A549 treated with ZK216348 at 1 μM for 4 hours (cell line): Measurements from ENCODE around the gene NOB1. TPM values are rescaled to one million over a fixed set of nuclear protein-coding genes. Genes with fewer than 3 reads are reported as not detected.

Source experiments
- total RNA-seq: library from RNA; stranded (reverse); fragments of 200-300 nt; extraction: Qiagen RNA extraction; gene quantifications from 5 replicates; pipeline ENCODE4 v1.2.3, GENCODE V29; 2022; ENCODE audit warnings: low read depth

The NOB1 gene
- total RNA-seq, result 110 to 133 TPM (median 118 TPM) in 5 replicates

DNA sequence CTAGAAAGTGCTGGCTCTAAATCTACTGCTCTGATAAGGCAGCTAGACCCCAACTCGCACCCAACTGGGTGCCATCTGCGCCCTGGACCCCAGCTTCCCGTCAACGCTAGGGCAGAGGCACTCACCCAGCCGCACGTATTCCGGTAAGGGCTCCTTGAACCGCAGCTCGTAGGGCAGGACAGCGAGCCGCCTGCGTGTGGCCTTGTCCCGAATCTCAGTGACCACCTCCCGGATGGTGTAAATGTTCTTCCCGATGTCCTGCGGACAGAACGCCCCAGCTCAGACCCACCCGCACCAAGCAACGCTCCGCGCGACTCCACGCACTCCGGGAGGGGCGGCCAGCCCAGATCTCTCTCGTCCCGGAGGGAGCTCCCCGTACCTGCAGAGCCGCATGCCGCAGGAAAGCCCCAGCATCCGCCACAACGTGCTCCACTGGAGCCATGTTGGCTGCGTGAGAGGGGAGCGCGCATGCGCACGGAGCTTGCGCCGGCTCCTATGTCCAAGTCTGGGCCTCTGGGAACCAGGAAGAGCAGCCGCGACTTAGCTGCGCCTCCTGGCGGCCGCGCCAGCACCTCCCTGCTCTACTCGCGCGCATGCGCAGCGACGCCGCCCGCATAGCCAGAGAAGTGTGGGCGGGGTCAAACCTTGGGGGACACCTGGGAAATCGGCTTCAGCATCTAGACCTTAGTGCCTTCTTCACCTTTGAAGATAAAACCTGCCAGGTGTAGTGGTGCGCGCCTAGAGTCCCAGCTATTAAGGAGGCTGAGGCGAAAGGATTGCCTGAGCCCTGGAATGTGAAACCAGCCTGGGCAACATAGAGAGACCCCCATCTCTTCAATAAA lies at the start of gene NOB1:
Gene NOB1, minus strand, starts transcription at position 458 of the 842 bp plus-strand sequence. Its CDS starts 16 bp downstream, at position 442.

DNA sequence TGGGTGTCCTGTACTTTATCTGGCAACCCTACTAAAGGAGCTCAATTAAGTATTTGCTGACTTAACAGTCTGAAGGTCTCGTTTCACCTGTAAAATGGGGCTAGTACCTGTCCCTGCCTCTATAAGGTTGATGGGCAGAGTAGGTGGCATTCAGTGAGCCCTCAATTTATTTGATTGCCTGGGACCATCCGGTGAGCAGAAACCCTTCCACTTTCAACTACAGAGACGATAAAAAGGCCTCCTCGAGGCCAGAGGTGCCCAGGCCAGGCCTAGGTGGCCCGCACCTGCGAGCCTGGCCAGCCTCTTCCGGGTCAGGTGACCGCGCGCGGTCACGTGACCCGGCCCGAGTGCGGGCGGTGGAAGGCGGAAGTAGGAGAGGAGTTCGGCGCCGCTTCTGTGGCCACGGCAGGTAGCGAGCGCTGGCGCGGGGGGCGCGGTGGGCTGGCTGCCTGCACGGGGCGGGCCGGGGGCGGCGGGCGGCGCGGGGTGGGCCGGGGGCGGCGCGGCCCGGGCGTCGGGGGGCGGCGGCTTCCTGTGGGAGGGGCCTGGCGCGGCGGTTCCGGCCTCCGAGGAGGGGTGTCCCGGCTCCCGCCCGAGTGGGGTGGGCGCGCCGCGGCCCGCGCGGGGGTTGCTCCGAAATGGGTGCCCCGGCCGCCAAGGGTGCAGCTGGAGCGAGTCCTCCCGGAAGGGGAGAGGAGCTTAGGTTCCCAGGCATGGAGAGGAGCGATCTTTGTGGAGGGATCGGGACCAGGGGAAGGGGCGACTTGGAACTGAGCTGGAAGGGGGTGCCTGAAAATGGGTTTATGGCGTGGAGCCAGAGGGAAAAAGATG lies 7.5 kb upstream of the NOB1 start, which contains the start of gene WWP2:
Gene WWP2, plus strand, starts transcription at position 350 of the 831 bp plus-strand sequence. CDS start 24,679 bp downstream, outside the sequence.

DNA sequence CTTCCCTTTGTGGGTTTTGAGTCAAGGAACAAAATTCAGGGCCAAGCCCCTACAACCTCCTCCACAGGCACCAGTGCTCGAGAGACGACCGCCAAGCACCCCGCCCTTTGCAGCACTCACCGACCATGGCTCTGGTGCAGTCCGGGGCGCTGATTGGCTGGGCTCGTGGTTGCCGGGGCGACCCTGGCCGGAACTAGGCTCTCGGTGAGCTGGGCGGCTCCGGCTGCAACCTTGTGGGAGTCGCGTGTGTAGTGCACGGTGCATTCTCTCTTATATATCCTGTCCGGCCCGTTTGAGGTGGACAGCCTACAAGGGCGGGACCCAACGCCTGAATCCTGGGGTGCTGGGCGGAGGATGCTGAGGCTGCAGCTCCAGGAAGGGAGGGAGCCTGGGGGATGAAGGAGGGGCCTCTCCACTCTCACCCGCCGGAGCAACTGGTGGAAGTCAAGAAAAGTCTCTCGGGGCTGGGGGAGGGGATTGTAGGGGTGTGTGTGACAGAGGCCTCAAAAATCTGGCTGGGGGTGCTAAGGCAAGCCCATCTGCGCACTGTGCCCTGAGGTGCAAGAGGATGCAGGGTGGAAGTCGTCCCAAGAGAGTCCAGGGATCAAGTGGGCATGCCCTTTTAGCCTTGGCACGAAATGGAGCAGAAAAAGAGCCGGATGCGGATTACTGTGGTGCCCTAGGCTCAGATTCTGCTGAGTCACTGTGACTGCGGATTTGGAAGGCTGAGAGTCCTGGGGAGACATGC lies 28.2 kb downstream of the NOB1 start, which contains the start of gene NQO1:
Gene NQO1, minus strand, starts transcription at position 248 of the 748 bp plus-strand sequence. Its CDS starts 121 bp downstream, at position 127.

Other genes with a start within 250 kb of the NOB1 start
- gene NFAT5, start 189.0 kb downstream of the NOB1 start, total RNA-seq, result 3.8 to 8.3 TPM (median 6.8 TPM) in 5 replicates
- gene NQO1, start 28.4 kb downstream of the NOB1 start, total RNA-seq, result 2,344 to 2,620 TPM (median 2,459 TPM) in 5 replicates
- 19.0 to 23.3 TPM (median 21.4 TPM) in 5 replicates for gene WWP2, start 7.4 kb upstream of the NOB1 start, total RNA-seq
- gene CLEC18A, start 196.4 kb upstream of the NOB1 start, total RNA-seq, result 0.07 to 0.31 TPM (median 0.11 TPM) in 3 of 5 replicates, not detected in the others